ENCODE results near the gene TMEM52B. TPM values are rescaled to one million over a fixed set of nuclear protein-coding genes. Genes with fewer than 3 reads are reported as not detected.

The TMEM52B gene
- total and polyA plus RNA-seq, 2 experiments from 2014 or later: not detected

DNA sequence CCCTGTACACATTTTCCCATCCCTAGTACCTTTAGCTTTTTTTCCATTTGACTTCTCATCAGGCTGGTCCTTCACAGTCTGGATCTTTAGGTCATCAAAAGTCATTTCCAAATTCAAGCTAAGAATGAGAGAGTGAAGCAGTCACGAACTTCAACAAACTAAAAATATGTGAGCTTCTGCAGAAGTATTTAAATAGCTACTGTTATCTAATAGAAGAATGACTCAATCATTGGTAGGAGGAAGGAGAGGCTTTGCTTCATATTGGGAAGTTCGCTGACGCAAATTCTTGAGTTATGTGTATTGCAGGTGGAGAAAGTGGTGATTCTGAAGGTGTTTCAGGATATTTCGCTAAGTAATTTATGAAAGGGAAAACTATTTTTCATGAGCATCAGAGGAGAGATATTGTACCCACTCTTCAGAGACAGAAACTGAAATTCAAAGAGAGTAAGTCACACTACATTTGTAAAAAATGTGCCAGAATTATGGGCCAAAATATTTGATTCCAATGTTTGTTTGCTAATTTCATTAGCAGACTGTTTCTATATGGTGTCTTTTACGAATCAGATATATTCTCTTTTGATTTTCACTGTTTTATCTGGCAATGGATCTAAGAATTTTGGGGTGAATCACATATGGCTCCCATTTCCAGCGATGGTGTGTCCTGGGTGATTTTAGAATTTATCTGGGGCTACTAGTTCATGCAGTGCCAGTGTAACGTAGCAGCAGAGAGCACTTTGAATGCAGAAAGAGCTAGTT lies 6.7 kb upstream of the TMEM52B start, which contains the start of gene OLR1 (continued):
- TF ChIP-seq, protein P1, sequence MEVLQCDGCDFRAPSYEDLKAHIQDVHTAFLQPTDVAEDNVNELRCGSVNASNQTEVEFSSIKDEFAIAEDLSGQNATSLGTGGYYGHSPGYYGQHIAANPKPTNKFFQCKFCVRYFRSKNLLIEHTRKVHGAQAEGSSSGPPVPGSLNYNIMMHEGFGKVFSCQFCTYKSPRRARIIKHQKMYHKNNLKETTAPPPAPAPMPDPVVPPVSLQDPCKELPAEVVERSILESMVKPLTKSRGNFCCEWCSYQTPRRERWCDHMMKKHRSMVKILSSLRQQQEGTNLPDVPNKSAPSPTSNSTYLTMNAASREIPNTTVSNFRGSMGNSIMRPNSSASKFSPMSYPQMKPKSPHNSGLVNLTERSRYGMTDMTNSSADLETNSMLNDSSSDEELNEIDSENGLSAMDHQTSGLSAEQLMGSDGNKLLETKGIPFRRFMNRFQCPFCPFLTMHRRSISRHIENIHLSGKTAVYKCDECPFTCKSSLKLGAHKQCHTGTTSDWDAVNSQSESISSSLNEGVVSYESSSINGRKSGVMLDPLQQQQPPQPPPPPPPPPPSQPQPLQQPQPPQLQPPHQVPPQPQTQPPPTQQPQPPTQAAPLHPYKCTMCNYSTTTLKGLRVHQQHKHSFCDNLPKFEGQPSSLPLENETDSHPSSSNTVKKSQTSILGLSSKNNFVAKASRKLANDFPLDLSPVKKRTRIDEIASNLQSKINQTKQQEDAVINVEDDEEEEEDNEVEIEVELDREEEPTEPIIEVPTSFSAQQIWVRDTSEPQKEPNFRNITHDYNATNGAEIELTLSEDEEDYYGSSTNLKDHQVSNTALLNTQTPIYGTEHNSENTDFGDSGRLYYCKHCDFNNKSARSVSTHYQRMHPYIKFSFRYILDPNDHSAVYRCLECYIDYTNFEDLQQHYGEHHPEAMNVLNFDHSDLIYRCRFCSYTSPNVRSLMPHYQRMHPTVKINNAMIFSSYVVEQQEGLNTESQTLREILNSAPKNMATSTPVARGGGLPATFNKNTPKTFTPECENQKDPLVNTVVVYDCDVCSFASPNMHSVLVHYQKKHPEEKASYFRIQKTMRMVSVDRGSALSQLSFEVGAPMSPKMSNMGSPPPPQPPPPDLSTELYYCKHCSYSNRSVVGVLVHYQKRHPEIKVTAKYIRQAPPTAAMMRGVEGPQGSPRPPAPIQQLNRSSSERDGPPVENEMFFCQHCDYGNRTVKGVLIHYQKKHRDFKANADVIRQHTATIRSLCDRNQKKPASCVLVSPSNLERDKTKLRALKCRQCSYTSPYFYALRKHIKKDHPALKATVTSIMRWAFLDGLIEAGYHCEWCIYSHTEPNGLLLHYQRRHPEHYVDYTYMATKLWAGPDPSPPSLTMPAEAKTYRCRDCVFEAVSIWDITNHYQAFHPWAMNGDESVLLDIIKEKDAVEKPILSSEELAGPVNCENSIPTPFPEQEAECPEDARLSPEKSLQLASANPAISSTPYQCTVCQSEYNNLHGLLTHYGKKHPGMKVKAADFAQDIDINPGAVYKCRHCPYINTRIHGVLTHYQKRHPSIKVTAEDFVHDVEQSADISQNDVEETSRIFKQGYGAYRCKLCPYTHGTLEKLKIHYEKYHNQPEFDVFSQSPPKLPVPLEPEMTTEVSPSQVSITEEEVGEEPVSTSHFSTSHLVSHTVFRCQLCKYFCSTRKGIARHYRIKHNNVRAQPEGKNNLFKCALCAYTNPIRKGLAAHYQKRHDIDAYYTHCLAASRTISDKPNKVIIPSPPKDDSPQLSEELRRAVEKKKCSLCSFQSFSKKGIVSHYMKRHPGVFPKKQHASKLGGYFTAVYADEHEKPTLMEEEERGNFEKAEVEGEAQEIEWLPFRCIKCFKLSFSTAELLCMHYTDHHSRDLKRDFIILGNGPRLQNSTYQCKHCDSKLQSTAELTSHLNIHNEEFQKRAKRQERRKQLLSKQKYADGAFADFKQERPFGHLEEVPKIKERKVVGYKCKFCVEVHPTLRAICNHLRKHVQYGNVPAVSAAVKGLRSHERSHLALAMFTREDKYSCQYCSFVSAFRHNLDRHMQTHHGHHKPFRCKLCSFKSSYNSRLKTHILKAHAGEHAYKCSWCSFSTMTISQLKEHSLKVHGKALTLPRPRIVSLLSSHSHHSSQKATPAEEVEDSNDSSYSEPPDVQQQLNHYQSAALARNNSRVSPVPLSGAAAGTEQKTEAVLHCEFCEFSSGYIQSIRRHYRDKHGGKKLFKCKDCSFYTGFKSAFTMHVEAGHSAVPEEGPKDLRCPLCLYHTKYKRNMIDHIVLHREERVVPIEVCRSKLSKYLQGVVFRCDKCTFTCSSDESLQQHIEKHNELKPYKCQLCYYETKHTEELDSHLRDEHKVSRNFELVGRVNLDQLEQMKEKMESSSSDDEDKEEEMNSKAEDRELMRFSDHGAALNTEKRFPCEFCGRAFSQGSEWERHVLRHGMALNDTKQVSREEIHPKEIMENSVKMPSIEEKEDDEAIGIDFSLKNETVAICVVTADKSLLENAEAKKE (CRISPR knock-in tag; IDR thresholded peaks at IDR 0.05): no peak
- TF ChIP-seq EZH2phosphoT487 (IDR thresholded peaks at IDR 0.05; ENCODE audit: unreplicated experiment) (no peak), POLR2AphosphoS5 (IDR thresholded peaks at IDR 0.05; ENCODE audit: low read depth) (no peak)

DNA sequence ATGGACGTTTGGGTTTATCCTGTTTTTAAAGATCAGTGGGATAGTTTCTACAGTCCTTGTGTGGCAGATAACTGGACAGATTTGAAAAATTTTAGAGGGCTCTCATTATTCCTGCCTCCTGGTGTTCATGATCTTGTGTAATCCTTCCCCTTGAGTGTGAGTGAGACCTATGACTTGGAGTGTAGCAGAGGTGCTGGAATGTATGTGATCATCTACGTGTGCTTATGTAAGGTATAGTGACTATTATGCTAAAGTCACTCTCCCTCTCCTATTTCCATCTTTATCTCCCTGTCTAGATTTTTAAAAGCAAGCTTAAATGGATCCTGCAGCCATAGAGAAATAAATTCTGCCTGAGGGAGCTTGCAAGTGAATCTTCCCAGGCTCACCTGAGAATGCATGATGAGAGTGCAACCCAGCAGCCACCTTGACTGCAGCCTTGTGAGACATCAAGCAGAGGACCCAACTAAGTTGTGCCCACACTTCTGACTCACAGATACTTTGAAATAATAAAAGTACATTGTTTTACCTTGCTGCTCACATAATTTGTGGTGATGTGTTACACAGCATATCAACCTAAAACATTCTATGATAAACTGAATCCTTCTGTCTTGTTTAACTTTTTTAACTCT lies 3.7 kb upstream of the TMEM52B start:
- Histone ChIP-seq H4K20me1 (replicated peaks; ENCODE audit: insufficient read depth) (no peaks in the 10 kb centered on the region), H3K9me2 (ENCODE audit: insufficient read depth) (no peaks in the 10 kb centered on the region), H3K4me3 (no peak overlapping the region), H3K27ac (ENCODE audit: low read depth) (no peak overlapping the region), H3K27me3 (ENCODE audit: insufficient read depth) (no peaks in the 10 kb centered on the region), H3K4me2 (no peak overlapping the region), H3K79me2 (replicated peaks; ENCODE audit: insufficient read depth) (no peaks in the 10 kb centered on the region), H3K36me3 (ENCODE audit: insufficient read depth) (no peaks in the 10 kb centered on the region), H3K4me1 (ENCODE audit: insufficient read depth) (no peaks in the 10 kb centered on the region), H3F3A (replicated peaks; ENCODE audit: low read depth) (no peaks in the 10 kb centered on the region), H2AFZ (no peak overlapping the region)
- ATAC-seq: no peak
- no peaks in the 10 kb centered on the region for H3K36me3 Mint-ChIP-seq (ENCODE audit: low read depth)
- no peak overlapping the region for H3K4me3 Mint-ChIP-seq
- no peaks in the 10 kb centered on the region for H3K27me3 Mint-ChIP-seq (ENCODE audit: insufficient read depth, low read depth, poor library complexity)
- H3K4me1 Mint-ChIP-seq: peaks cover 4% of the 10 kb centered on the region; the same call in 2 of the 3 replicates
- H3K9me3 Mint-ChIP-seq: no peaks in the 10 kb centered on the region
- DNase-seq (ENCODE audit: low spot score): no peak
- no peak overlapping the region for H3K27ac Mint-ChIP-seq
- TF ChIP-seq, protein P1 (CRISPR knock-in tag; IDR thresholded peaks at IDR 0.05): no peak
- no peak for TF ChIP-seq EZH2phosphoT487 (IDR thresholded peaks at IDR 0.05; ENCODE audit: unreplicated experiment)
- no peak for TF ChIP-seq ZNF331 (CRISPR knock-in tag; IDR thresholded peaks at IDR 0.05; ENCODE audit: low read depth)
- TF ChIP-seq NANOG (IDR thresholded peaks at IDR 0.05; ENCODE audit: borderline replicate concordance): no peak

Measured in GM23338 (cell line).